ENCODE results near the gene RPS28.
A peak's percentile ranks its signal among the peaks of the same experiment; 100 is the strongest.
"Not testable (repeated sequence)": the region's sequence is repeated elsewhere in the genome, so short reads cannot be mapped to it uniquely, and the experiment has no call there.

RPS28 gene

DNA sequence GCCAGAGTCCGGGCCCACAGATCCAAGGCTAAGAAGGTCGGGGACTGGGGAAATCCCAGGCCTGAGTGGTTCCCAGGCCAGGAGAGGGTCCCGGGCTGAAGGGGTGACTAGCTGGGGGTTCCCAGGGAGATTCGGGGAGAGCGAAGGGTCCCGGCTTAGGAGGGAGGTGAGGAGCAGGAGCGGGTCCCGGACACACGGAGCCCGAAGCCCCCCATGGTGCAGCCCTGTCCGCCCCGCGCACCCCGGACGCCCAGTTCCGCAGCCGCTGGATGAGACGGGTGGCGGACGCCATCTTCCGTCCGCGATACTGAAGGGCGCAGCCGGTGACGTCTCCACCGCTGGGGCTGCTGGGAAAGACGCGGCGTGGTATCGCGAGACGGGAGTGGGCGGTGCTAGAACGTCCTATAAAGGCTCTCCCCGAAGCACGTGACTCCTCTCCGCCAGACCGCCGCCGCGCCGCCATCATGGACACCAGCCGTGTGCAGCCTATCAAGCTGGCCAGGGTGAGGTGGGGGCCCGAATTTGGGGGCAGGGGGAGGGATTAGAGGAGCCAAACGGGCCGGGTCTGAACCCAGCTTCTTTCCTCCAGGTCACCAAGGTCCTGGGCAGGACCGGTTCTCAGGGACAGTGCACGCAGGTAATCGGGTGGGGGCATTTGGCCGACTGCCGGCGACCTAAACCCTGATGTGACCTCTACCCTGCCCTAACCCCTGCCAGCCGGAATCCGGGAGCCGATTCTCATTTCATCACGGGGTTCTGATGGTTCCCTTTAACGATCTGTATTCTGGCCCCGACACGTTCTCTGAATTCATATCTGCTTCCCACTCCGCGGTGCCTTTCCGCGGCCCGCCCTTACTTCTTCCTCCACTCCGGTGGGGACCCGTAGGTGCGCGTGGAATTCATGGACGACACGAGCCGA is at the start of gene RPS28, which contains the start of gene NDUFA7:
Gene RPS28, plus strand, starts transcription at position 430 of the 919 bp plus-strand sequence. Its CDS starts 35 bp downstream, at position 465.
Gene NDUFA7, minus strand, starts transcription at position 309 of the 919 bp plus-strand sequence. Its CDS starts 17 bp downstream, at position 292.
- DNase-seq (ENCODE audit: low read depth): peak; percentile 97

DNA sequence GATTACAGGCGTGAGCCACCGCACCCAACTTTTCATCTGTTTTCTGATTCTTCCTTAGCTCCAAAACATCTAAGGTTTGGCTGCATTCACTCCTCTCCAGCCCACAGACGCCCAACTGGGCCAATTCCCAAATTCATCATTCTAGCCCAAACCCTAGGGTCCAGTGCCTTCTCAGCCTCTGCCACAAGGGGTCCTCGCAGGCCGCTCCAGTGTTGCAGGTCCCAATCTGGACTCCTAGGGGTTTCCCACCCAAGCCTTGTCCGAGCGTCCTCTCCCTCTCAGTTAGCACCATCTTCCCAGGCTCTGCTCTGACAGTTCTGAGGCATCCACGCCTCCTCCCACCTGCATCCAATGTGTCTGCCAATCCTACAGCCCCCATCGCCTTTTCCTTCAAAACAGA is 44.8 kb upstream of the RPS28 start:
- DNase-seq (ENCODE audit: low read depth): not testable (repeated sequence)

DNA sequence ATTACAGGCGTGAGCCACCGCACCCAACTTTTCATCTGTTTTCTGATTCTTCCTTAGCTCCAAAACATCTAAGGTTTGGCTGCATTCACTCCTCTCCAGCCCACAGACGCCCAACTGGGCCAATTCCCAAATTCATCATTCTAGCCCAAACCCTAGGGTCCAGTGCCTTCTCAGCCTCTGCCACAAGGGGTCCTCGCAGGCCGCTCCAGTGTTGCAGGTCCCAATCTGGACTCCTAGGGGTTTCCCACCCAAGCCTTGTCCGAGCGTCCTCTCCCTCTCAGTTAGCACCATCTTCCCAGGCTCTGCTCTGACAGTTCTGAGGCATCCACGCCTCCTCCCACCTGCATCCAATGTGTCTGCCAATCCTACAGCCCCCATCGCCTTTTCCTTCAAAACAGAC is 30.0 kb upstream of the RPS28 start:
- DNase-seq (ENCODE audit: low read depth): not testable (repeated sequence)

DNA sequence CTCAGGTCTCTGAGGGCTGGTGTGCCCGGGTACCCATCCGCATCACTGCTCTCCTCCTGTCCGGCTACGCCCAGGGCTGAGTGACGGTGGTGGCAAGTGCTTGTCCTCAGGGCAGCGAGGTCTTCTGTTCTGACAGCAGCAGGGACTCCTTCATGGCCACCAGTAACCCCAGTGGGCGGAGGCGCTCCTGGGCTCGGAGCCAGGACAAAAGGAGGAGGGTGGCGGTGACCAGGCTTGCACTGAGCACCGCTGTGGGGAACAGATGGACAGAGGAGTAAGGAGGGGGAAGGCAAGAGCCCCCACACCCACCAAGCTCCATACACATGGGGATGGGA is 19.0 kb upstream of the RPS28 start:
- DNase-seq (ENCODE audit: low read depth): no peak

DNA sequence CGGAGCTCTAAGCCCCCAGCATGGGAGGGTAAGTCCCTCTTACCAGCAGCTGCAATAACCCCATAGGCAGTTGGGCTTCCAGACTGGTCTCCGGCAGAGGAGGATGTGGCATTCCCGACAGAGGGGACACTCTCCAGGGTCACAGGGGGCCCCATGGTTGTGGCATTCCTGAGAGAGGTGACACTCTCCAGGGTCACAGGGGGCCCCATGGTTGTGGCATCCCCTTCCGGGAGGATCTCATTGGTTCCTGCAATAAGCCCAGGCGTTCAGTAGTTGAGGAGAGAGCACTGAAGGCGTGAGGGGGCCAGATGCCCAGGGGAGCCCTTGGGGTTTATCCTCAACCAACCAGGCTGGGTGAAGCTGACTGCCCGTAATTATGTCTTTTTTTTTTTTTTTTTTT is 18.6 kb upstream of the RPS28 start:
- no peak for DNase-seq (ENCODE audit: low read depth)

DNA sequence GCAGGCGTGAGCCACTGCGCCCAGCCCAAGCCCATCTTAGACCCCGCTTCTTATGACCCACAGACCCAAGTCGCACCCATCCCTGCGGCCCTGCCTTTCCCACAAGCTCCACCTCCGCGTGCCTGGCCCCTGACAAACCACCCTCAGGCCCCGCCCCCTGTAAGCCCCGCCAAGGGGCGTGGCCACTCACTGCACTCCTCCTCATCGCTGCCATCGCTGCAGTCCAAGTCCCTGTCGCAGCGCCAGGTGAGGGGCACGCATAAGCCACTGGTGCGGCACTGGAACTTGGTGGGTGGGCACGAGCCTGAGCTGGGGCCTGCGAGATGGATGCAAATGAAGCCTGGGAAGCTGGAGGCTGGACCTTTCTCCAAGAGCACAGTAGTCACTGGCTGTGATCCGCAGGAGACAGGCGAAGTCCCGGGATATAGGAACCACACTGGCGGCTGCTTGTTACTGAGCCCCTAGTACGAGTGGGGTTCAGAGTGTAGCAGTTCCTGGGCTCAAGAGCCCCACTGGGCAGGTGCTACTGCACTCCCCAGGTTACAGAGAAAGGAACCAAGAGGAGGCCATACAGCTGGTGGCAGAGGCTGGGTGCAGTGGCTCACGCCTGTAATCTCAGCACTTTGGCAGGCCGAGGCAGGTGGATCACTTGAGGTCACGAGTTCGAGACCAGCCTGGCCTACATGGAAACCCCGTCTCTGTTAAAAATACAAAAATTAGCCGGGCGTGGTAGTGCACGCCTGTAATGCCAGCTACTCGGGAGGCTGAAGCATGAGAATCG is 16.3 kb upstream of the RPS28 start:
- peak; percentile 33 for DNase-seq (ENCODE audit: low read depth)

DNA sequence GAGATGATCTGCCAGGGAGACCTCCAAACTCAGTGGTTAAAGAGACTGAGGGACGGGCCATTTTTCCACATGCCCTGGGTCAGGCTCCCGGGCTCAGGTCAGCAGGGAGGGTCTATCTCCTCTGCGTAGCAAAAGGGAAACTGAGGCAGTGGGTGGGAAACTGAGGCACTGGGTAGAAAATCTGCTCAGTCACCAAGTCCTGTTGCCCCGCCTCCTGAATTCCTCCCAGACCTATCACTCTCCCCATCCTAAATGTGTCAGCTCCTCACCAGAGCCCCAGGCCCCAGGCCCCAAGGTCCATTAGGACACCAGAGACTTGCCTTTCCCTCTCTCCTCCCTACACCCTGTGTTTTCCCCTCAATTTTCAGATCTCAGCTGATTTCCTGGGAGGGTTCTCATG is 15.5 kb upstream of the RPS28 start:
- DNase-seq (ENCODE audit: low read depth): no peak

DNA sequence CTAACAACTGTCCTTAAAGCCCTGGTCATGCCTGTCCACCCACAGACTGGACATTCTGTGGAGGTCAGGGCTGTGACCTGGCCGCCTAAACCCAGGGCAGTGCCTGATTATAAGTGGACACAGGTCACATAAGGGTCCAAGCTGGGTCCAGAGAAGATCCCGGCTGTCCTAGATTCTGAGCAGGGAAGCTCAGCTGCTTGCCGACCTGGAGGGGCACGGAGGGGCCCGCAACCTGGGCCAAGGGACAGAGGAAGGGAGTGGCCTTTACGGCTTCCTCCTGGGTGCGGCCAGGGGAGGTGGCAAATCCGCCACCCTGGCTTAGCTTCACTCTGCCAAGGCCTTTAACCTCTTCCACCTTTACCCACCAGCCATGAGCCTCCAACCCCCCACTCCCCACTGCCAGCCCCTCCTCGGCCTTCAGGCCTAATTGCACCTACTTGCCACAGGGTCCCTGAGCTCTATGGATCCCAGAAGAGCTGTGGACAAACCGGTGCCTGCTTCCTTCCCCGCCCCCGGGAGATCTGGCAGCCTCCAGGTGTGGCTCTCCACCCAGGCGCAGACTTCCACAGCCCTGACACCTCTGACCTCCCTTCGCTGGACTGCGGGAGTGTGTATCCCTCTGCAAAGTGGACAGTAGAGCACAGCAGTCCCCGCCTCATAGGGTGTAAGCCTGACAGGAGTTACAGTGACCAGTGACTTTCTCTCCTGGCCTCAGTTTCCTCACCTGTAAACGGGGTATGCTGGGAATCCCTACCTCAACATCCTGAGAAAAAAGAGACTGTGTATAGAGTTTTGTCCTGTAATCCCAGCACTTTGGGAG is 14.9 kb upstream of the RPS28 start:
- no peak for DNase-seq (ENCODE audit: low read depth)

DNA sequence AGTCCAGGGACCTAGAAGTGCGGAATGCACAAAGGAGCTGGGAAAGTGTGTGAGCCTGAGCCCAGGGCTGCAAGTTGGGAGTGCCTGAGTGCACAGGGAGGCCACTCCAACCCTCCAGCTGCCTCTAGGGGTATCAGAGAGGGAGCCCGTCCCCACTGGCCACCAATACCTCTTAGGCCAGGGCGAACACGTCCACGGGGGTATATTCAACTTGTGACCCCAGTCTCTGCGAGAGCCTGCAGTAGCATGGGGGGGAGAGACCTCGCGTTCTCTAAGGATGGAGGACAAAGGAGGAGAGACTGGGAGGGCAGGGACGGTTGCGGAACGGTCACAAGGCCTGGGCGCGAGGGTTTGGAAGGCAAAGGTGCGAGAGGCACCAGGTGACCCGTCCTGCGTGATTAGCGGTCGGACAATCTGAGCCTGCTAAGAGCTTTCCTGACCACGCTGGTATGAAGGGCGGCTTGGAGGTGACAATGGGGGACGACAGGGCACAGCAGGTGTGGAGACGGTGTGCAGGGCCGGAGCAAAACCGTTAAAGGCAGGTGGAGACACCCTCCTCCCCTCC is 13.8 kb upstream of the RPS28 start:
- DNase-seq (ENCODE audit: low read depth): no peak

DNA sequence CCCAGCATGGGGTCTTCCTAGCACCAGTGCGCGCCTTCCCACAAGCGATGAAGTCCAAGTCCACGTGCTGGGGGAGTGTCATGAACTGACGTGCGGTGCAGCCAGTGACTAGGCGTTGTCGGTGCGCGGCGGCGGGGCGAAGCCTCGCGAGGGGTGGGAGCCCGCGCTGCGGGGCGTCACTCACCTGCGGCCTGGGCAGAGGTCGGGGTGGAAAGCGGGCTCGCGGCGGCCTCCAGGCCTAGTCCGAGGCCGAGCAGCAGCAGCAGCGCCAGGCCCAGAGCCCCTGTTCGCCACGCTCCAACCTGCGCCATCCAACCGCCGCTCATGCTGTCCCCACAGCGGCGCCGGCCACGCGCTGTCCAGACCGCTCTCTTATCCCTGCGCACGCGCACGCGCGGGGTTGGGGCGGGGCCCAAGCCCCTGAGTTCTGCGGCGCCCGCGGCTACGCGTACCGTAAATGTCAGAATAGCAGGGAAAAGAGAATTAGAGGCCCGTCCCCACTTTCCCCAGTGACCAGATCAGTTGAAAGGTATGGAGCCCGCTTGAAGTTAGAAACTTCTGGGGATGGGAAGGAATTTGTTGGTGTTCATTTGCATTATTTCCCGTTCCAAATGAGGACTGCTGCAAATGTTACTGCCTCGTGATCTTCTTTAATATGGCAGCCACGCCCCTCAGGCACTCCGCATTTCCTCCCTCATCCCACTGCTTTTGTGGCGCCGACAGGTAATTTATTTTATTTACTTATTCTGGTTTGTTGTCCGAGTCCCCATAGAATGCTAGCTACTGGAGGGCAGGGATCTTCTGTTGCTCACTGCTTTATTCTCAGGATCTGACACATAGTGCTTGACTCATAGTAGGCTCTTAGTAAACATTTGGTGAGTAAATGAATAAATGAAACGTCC is 13.1 kb upstream of the RPS28 start, which contains the start of gene CD320:
Gene CD320, minus strand, starts transcription at position 394 of the 902 bp plus-strand sequence. Its CDS starts 68 bp downstream, at position 326.
- DNase-seq (ENCODE audit: low read depth): peak; percentile 94

DNA sequence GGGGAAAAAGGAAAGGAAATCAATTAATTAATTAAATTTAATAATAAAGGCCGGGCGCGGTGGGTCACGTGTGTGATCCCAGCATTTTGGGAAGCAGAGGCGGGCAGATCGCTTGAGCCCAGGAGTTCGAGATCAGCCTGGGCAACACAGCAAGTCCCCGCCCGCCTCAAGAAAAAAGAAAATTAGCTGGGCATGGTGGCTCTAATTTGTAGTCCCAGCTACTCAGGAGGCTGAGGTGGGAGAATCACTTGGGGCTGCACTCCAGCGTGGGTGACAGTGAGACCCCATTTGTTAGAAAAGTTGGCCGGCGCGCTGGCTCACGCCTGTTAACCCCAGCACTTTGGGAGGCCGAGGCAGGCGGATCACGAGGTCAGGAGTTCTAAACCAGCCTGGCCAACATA is 12.4 kb upstream of the RPS28 start:
- DNase-seq (ENCODE audit: low read depth): no peak

DNA sequence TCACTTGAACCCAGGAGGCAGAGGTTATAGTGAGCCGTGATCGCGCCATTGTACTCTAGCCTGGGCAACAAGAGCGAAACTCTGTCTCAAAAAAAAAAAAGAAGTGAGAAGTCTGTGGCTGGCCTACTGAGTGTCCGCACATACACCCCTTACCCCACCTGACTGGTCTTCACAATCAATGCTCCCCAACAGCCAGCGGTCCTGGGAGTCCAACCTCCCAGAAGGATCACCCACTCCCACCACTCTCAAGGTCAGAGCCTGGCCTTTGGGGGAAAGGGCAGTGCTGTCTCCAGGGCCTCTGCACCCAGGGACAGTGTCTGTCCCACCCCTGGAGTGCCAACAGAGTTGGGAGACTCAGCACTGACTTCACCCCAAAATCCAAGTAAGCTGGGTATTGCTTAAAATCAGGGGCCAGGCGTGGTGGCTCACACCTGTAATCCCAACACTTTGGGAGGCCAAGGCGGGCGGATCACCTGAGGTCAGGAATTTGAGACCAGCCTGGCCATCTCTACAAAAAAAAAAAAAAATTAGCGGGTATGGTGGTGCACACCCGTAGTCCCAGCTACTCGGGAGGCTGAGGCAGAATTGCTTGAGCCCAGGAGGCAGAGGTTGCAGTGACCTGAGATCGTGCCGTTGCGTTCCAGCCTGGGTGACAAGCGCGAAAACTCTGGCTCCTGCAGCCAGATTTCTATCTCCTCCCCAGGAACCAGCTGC is 10.8 kb upstream of the RPS28 start:
- no peak for DNase-seq (ENCODE audit: low read depth)

DNA sequence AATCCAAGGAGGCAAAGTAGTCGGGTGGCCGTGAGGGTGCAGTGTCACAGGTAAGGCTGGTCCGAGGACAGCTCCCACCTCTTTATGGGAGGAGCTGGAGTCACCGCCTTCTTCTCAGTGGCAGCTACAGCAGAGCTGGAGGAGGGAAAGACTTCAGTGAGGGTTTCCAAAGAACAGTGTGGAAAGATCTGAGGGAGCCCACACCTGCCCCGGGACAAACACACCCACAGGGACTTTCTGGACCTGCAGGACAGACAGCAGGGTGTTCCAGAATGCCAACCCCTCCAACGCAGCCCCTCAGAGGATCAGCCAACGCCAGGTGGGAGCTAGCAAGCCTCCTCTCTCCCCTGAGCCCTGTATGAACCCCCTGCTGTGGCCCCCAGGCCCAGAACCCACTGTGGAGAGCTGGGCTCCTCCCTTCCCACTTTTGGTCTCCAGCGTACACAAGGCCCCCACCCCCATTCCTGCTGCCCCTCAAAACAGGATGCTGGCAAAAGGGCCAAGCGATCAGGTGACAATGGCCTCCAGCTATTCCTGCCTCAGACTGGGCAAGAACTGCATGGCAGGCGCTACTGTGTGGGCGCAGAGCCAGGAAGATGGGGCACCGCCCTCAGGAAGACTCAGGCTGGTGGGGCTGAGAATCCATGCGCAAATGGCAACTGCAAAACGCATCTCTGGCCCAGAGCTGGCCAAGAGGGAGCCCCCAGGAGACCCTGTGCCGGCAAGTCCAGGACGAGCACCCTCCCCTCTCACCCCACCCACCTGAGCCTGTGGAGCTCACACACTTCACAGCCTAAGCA is 9.6 kb upstream of the RPS28 start:
- DNase-seq (ENCODE audit: low read depth): no peak

DNA sequence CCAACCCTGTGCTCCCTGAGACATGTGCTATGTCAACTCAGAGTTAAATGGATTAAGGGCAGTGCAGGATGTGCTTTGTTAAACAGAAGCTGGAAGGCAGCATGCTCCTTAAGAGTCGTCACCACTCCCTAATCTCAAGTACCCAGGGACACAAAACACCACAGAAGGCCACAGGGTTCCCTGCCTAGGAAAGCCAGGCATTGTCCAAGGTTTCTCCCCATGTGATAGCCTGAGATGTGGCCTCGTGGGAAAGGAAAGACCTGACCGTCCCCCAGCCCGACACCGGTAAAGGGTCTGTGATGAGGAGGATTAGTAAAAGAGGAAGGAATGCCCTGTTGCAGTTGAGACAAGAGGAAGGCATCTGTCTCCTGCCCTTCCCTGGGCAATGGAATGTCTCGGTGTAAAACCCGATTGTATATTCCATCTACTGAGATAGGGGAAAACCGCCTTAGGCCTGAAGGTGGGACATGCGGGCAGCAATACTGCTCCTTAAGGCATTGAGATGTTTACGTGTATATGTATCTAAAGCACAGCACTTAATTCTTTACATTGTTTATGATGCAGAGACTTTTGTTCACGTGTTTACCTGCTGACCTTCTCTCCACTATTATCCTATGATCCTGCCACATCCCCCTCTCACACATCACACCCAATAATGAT is 6.2 kb upstream of the RPS28 start:
- DNase-seq (ENCODE audit: low read depth): not testable (repeated sequence)

DNA sequence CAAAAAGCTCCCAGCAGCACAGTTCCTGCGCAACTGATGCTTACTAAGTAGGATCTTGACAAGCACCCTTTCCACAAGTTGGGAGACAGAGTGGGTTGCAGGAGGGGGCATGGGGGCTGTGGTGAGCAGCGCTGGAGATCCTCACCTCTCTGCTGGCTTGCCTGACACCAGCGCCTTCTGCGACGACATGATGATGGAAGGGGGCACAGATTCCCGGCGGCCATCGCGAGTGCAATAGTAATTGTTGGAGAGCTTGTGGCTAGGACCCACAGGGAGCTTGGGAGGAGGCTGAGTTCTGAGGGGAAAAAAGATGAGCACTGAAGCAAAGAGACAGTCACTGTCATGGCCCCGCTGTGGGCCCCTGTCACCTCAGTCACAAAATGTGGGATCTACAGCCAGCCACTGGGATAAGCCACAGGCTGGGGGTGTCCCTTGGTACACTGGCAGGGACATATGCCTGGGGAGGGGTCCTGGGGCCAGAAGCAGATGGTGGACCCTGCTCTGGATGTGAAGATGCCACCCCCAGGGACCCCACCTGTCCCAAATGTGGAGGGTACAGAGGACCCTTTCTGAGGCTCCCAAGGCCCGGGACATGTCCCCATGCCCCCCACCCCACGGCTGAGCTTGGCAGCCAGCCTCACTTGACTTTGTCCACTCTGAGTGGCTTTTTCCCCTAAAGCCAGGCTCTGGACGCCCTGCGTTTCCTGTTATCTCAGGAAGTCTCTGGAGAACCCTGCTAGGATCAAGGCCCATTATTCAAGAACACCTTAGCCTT is 4.8 kb upstream of the RPS28 start:
- DNase-seq (ENCODE audit: low read depth): no peak

DNA sequence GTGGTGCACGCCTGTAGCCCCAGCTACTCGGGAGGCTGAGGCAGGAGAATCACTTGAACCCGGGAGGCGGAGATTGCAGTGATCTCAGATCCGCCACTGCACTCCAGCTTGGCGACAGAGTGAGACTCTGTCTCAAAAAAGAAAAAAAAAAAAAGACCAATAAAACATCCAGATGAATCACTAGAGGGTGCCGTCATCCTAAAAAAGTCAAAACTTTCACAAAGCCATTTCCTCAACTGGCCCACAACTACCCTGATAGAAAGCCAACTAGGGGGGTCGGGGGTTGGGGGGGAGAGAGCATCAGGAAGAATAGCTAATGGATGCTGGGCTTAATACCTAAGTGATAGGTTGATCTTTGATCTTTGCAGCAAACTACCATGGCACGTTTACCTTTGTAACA is 2.5 kb upstream of the RPS28 start:
- DNase-seq (ENCODE audit: low read depth): peak; percentile 28

DNA sequence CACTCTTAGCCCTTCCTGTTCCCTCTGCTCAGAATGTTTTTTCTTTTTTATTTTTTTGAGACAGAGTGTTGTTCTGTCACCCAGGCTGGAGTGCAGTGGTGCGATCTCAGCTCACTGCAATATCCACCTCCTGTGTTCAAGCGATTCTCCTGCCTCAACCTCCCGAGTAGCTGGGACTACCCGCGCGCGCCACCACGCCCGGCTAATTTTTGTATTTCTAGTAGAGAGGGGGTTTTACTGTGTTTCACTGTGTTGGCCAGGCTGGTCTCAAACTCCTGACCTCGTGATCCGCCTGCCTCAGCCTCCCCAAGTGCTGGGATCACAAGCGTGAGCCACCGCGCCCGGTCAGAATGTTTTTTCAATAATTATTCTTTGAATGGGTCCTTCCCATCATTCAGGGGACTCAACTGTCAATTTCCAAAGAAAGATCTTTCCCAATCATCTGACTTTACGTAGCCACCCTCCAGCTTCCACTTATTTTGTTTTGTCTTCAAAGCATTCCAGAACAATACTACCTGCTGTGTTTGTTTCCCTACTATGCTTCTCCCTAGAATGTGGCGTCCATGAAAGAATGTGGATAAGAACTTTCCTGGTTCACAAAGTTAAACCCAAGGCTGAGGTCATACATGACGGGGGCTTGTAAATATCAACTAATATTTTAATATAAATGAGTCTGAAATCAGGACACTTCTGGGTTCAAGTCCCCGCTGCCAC is 1.3 kb upstream of the RPS28 start:
- DNase-seq (ENCODE audit: low read depth): no peak

Data from ELR (cell line).